Measurements from ENCODE around the gene SLC9A9. TPM values are rescaled to one million over a fixed set of nuclear protein-coding genes. Genes with fewer than 3 reads are reported as not detected.

The SLC9A9 gene
- total and polyA plus RNA-seq, 2 of the 8 experiments (the other 6 are each of a cell fraction or from before 2014, with no cell fraction given) = 0.48 to 1.1 TPM

- TF ChIP-seq RNF2 (IDR thresholded peaks at IDR 0.05; ENCODE audit: borderline replicate concordance, low read depth, low read length, missing control alignments, poor library complexity, severe bottlenecking) (no peak), SP2 (IDR thresholded peaks at IDR 0.05; ENCODE audit: low read length) (no peak), RAD21 (IDR thresholded peaks at IDR 0.05 in 1 of 2, conservative IDR thresholded peaks at IDR 0.05 in 1 of 2; ENCODE audit: low read depth in 2 of 2, low read length in 2 of 2) (no peak), CBX8 (IDR thresholded peaks at IDR 0.05; ENCODE audit: borderline replicate concordance, low read depth, low read length) (no peak), ASH2L (IDR thresholded peaks at IDR 0.05; ENCODE audit: low read length) (no peak), BCL11A (IDR thresholded peaks at IDR 0.05; ENCODE audit: low read depth in 2 of 2, low read length in 2 of 2) (no peak), TBP (IDR thresholded peaks at IDR 0.05; ENCODE audit: low read depth, low read length) (no peak), ZNF274 (IDR thresholded peaks at IDR 0.05; ENCODE audit: borderline replicate concordance, extremely low read depth, low read length) (no peak), SAP30 (IDR thresholded peaks at IDR 0.05; ENCODE audit: insufficient read depth, insufficient replicate concordance, low read length) (no peak), POU5F1 (IDR thresholded peaks at IDR 0.05; ENCODE audit: low read depth, low read length) (no peak)
Measured at GRCh38 chr3:143843587-143843986, 4.7 kb downstream of the SLC9A9 start (continued).
